BE2C (cell line): ENCODE results near the gene TMEM250.

Source experiments
- DNase-seq: peaks from one replicate; pipeline ENCODE4 v3.0.0-alpha.2; 2020
- H3K27me3 ChIP-seq: fragments of 250-450 bp; sonication (Bioruptor Pico); 2 replicates; pipeline ENCODE4 v1.5.1; 2020; ENCODE audit warnings: mild to moderate bottlenecking
- H3K36me3 ChIP-seq: fragments of 250-450 bp; sonication (Bioruptor Pico); 2 replicates; pipeline ENCODE4 v1.5.1; 2020; ENCODE audit warnings: mild to moderate bottlenecking
- H3K4me1 ChIP-seq: fragments of 250-450 bp; sonication (Bioruptor Pico); 2 replicates; pipeline ENCODE4 v1.5.1; 2020
- H3K4me3 ChIP-seq: 2 replicates; pipeline ENCODE4 v1.5.1; 2011; ENCODE audit warnings: low read depth, low read length
- H3K9me3 ChIP-seq: fragments of 250-450 bp; sonication (Bioruptor Pico); 2 replicates; pipeline ENCODE4 v1.5.1; 2020
- CTCF ChIP-seq: IDR thresholded peaks from 2 replicates; pipeline ENCODE4 v1.5.1; 2012; ENCODE audit warnings: mild to moderate bottlenecking, low read depth, low read length

TMEM250 gene

GRCh38 chr9:136090056-136090735, 28.5 kb downstream of the TMEM250 start:
- TF ChIP-seq CTCF, result no peak
- no peaks in the 10 kb centered on the region for H3K27me3 ChIP-seq
- no peak overlapping the region for H3K4me3 ChIP-seq
- no peaks in the 10 kb centered on the region for H3K9me3 ChIP-seq
- peak; percentile 8 for DNase-seq
- peaks cover 27% of the 10 kb centered on the region for H3K4me1 ChIP-seq
- H3K36me3 ChIP-seq, result no peaks in the 10 kb centered on the region

- H3K36me3 ChIP-seq, result no peaks in the 10 kb centered on the region
- H3K27me3 ChIP-seq, result no peaks in the 10 kb centered on the region
- TF ChIP-seq CTCF, result peak; percentile 50
- peaks cover 27% of the 10 kb centered on the region for H3K4me1 ChIP-seq
- peak; percentile 8 for DNase-seq
- H3K4me3 ChIP-seq, result no peak overlapping the region
- no peaks in the 10 kb centered on the region for H3K9me3 ChIP-seq
Observed at GRCh38 chr9:136089697-136090045, 29.0 kb downstream of the TMEM250 start.

GRCh38 chr9:136088939-136089696, 29.6 kb downstream of the TMEM250 start:
- H3K27me3 ChIP-seq, result no peaks in the 10 kb centered on the region
- no peaks in the 10 kb centered on the region for H3K36me3 ChIP-seq
- H3K4me3 ChIP-seq, result no peak overlapping the region
- TF ChIP-seq CTCF, result no peak
- peaks cover 27% of the 10 kb centered on the region for H3K4me1 ChIP-seq
- no peaks in the 10 kb centered on the region for H3K9me3 ChIP-seq
- peak; percentile 8 for DNase-seq

- no peak overlapping the region for H3K4me3 ChIP-seq
- H3K36me3 ChIP-seq, result no peaks in the 10 kb centered on the region
- H3K9me3 ChIP-seq, result no peaks in the 10 kb centered on the region
- DNase-seq, result peak; percentile 11
- H3K4me1 ChIP-seq, result peaks cover 24% of the 10 kb centered on the region
- TF ChIP-seq CTCF, result no peak
- no peaks in the 10 kb centered on the region for H3K27me3 ChIP-seq
Observed at GRCh38 chr9:136088481-136088938, 30.2 kb downstream of the TMEM250 start.

- TF ChIP-seq CTCF, result no peak
- no peak overlapping the region for H3K4me3 ChIP-seq
- H3K36me3 ChIP-seq, result no peaks in the 10 kb centered on the region
- H3K9me3 ChIP-seq, result no peaks in the 10 kb centered on the region
- peaks cover 24% of the 10 kb centered on the region for H3K4me1 ChIP-seq
- H3K27me3 ChIP-seq, result no peaks in the 10 kb centered on the region
- peak; percentile 9 for DNase-seq
Observed at GRCh38 chr9:136087741-136088480, 30.8 kb downstream of the TMEM250 start.
